ENCODE data around the gene CCDC40.
A peak's percentile ranks its signal among the peaks of the same experiment; 100 is the strongest.
"Not testable (repeated sequence)": the region's sequence is repeated elsewhere in the genome, so short reads cannot be mapped to it uniquely, and the experiment has no call there.

The CCDC40 gene

DNA sequence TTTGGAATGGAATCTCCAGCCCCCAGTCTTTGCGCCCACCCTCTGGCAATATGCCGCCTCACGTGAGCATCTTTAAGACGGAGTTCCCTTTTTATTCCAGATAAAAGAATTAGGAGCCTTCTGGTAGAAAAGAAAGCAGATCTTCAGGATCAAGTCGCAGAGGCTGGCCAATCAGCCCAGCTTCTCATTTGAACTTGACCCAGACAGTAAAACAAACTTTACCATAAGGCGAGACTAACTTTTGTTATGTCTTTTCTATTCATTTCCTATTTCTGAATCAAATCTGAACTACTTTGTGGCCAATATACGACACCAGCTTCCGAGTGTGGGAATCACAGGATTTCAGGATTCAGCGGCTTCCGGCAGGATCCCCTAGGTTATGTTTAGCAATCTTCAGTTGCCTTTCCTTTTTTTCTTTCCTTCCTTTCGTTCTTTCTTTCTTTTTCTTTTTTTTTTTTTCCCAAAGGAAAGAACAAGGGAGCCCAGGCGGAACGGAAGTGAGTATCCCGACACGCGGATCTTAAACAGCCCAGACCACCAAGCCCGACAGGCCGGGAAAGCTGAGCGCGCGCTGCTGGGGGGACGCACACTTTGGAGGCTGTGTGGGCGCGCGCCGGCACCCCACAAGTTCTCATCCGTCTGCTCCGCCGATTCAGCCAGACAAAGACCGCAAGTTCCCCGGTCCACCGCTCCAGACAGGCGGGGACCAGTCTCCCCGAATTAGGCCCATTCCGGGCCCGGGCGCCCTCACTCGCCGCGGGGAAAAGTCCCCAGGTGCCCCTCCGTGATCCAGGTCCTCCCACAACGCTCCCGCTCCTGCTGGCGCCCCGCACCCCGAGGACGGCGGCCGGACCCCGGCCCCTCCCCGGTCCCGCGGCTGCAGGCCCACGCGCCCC lies 1.4 kb upstream of the CCDC40 start:
- no peaks in the 10 kb centered on the region for H3K36me3 ChIP-seq (ENCODE audit: insufficient read depth, low read length)
- peak overlapping the region; percentile 90 for H3K9ac ChIP-seq (ENCODE audit: low read depth, low read length)
- no peaks in the 10 kb centered on the region for H3K9me3 ChIP-seq (ENCODE audit: control insufficient read depth, insufficient read depth, low read length)
- no peaks in the 10 kb centered on the region for H3K4me1 ChIP-seq (ENCODE audit: insufficient read depth, low read length)

DNA sequence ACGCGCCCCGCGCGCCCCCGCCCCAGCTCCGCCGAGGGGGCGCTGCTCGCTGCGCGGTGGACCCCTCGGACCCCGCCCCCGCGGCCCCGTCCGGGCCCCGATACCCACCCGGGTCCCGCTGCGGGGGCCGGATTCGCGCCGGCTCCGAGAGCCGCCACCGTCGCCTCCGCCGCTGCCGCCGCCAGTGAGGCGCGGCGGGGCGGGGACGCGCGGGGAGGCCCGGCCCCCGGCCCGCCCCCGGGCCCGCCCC lies 830 bp upstream of the CCDC40 start, which contains the start of gene TBC1D16:
Gene TBC1D16, minus strand, starts transcription at position 186 of the 250 bp plus-strand sequence. CDS start 22,325 bp downstream, outside the sequence.
- no peaks in the 10 kb centered on the region for H3K9me3 ChIP-seq (ENCODE audit: control insufficient read depth, insufficient read depth, low read length)
- H3K9ac ChIP-seq (ENCODE audit: low read depth, low read length), result peak within 1 kb of the TSS; percentile 98
- no peaks in the 10 kb centered on the region for H3K4me1 ChIP-seq (ENCODE audit: insufficient read depth, low read length)
- H3K36me3 ChIP-seq (ENCODE audit: insufficient read depth, low read length), result no peaks in the 10 kb centered on the region

DNA sequence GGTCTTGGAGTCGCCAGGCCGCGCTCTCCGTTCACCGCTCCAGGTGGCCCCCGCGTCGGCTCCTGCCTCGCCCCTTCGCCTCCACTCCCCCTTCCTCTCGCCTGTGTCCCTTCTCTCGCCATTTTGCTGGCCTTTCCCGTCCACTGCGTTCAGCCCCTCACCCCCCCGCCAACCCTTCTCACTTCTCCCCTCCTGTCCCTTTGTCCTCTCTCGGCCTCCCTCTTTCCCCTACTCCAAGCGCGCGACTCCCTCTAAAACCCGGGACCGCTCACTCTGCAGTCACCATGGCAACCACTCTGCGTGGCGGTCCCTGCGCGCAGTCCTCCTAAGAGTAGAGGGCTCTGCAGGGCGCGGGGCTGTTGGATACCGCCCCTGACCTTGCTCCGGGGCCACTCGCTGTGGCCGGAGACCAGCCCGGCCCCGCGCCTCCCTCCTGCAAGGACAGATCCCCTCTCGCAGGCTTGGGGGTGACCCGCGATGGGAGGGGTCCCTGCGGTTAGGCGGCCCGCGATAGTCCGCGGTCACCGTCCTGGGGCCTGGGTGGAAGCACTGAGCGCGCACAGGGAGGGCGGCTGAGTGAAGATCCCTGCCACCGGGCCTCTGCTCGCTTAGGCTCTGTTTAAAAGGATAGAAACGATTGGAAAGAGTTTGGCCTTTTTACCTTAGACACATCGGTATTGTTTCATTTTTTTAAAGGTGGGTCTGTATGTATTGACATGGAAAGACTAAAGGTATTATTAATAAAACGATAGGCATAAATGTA lies 454 bp downstream of the CCDC40 start:
- Histone ChIP-seq H3K36me3 (ENCODE audit: insufficient read depth, low read length) (peaks cover 2% of the 10 kb centered on the region; the same call in 1 of the 2 replicates), H3K9ac (ENCODE audit: low read depth, low read length) (peak overlapping the region; percentile 98), H3K9me3 (ENCODE audit: control insufficient read depth, insufficient read depth, low read length) (no peaks in the 10 kb centered on the region), H3K4me1 (ENCODE audit: insufficient read depth, low read length) (no peaks in the 10 kb centered on the region)

DNA sequence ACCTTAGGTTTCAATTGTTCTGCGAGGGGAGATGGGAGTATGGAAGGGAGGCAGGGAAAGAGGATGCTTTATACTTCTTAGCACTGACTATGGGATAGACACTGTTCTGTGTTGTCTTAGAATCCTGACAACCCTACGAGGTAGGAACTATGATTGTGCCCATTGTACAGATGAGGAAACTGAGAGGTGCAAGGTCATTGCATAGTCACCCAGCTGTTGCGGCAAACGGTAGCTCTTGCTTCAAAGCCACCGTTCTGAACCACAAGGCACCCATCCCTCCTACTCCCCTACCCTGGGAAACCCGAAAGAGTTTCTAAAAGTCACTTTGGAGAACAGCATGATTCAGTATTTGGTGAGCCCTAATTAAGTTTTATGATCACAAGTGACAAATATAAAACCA lies 7.5 kb downstream of the CCDC40 start:
- Histone ChIP-seq H3K36me3 (ENCODE audit: insufficient read depth, low read length) (peaks cover 2% of the 10 kb centered on the region; the same call in 1 of the 2 replicates), H3K9me3 (ENCODE audit: control insufficient read depth, insufficient read depth, low read length) (no peaks in the 10 kb centered on the region), H3K4me1 (ENCODE audit: insufficient read depth, low read length) (no peaks in the 10 kb centered on the region), H3K9ac (ENCODE audit: low read depth, low read length) (no peak overlapping the region)

DNA sequence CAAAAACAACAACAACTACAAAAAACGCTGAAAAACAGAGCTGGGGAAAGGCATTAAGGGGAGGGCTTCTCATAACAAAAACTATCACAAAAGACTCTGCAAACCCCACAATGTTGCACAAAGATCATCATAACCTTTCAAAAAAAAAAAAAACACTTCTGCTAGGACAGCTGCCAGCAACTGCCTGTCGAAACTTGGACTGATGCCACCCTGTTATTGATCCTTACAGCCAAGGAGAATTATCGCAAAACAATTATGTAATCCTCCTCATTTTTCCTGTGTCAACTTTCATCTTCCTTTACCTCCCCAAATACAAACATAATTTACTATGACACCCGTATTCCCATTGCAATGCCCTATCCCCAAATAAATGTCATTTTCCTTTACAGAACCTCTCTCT lies 9.3 kb downstream of the CCDC40 start:
- Histone ChIP-seq H3K9me3 (ENCODE audit: control insufficient read depth, insufficient read depth, low read length) (no peaks in the 10 kb centered on the region), H3K36me3 (ENCODE audit: insufficient read depth, low read length) (peaks cover 2% of the 10 kb centered on the region; the same call in 1 of the 2 replicates), H3K4me1 (ENCODE audit: insufficient read depth, low read length) (no peaks in the 10 kb centered on the region), H3K9ac (ENCODE audit: low read depth, low read length) (no peak overlapping the region)

DNA sequence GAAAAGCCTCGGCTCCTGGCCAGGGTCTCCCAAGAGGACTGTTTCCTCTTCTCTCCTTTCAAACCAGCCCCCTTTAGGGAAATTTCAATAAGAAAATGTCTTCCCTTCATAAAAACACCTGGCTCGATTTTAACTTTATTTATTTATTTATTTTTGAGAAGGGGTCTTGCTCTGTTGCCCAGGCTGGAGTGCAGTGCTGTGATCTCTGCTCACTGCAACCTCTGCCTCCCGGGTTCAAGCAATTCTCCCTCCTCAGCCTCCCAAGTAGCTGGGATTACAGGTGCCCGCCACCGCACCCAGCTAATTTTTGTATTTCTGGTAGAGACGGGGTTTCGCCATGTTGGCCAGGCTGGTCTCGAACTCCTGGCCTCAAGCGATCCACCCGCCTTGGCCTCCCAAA lies 10.3 kb downstream of the CCDC40 start:
- H3K4me1 ChIP-seq (ENCODE audit: insufficient read depth, low read length); H3K9ac ChIP-seq (ENCODE audit: low read depth, low read length); H3K36me3 ChIP-seq (ENCODE audit: insufficient read depth, low read length); H3K9me3 ChIP-seq (ENCODE audit: control insufficient read depth, insufficient read depth, low read length): not testable (repeated sequence)

DNA sequence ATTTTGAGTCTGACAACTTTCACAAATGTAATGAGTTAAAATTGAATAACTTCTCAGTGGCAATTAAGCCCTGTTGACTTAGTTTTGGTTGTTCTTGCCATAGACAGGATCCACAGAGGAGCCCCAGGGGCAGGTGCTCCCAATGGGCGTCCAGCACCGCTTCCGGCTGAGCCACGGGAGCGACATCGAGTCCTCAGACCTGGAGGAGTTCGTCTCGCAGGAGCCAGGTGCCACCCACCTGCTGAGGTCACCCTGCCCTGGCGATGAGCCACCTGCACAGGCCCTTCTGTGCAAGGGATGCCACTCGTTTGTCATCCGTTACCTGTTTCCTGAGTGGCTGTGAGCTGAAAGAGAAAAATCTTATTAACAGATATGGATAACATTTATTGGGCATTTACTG lies 10.7 kb downstream of the CCDC40 start:
- no peaks in the 10 kb centered on the region for H3K36me3 ChIP-seq (ENCODE audit: insufficient read depth, low read length)
- H3K9me3 ChIP-seq (ENCODE audit: control insufficient read depth, insufficient read depth, low read length), result no peaks in the 10 kb centered on the region
- H3K9ac ChIP-seq (ENCODE audit: low read depth, low read length), result no peak overlapping the region
- H3K4me1 ChIP-seq (ENCODE audit: insufficient read depth, low read length), result no peaks in the 10 kb centered on the region

DNA sequence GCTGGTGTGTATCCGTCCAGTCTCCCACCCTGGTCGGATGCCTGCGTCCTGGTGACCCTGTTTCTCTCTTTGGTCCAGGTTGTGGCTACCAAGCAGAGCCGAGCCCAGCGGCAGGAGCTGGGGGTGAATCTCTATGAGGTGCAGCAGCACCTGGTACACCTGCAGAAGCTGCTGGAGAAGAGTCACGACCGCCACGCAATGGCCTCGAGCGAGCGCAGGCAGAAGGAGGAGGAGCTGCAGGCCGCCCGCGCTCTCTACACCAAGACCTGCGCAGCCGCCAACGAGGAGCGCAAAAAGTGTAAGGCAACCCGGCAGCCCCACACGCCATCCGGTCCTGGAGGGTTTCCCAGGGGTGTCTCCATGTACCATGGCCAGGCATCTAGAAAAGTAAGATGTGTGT lies 13.5 kb downstream of the CCDC40 start:
- no peak overlapping the region for H3K9ac ChIP-seq (ENCODE audit: low read depth, low read length)
- no peaks in the 10 kb centered on the region for H3K36me3 ChIP-seq (ENCODE audit: insufficient read depth, low read length)
- peaks cover 1% of the 10 kb centered on the region for H3K4me1 ChIP-seq (ENCODE audit: insufficient read depth, low read length)
- H3K9me3 ChIP-seq (ENCODE audit: control insufficient read depth, insufficient read depth, low read length), result no peaks in the 10 kb centered on the region

DNA sequence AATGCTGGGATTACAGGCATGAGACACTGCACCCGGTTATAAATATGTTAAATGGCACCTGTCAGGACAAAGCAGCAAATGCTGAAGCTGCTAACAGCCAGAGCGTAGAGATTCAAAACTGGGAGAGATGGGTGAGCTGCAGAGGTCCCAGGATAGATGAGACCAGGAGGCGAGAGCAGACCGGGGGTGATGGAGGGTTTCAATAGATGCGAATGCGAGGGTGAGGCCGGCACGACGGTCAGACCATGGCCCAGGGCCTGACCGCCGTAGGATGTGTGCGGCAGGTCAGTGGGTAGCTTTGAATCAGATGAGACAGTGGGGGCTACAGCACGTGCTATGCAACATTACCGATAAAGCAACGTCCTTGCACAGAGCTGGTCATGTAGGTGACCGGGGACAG lies 14.3 kb downstream of the CCDC40 start:
- Histone ChIP-seq H3K9me3 (ENCODE audit: control insufficient read depth, insufficient read depth, low read length) (no peaks in the 10 kb centered on the region), H3K9ac (ENCODE audit: low read depth, low read length) (no peak overlapping the region), H3K36me3 (ENCODE audit: insufficient read depth, low read length) (no peaks in the 10 kb centered on the region), H3K4me1 (ENCODE audit: insufficient read depth, low read length) (peaks cover 8% of the 10 kb centered on the region)

DNA sequence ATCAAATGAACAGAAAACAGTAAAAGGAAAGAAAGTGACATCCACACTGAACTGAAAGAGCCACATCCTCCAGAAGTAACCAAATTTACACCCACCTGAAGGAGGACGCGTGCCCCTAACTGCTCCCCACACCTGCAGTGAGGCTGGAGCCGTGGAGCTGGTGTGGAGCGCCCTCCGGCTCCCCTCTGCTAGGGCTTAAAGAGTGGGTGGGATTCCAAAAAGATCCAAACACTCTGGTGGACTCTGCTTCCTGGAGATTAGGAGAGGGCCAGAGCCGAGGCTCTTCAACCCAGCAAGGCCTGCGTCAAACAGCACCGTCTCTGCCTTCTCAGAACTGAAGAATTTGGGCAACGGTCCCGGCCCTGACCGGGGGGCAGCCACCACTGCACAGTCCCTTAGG lies 15.2 kb downstream of the CCDC40 start:
- Histone ChIP-seq H3K36me3 (ENCODE audit: insufficient read depth, low read length) (no peaks in the 10 kb centered on the region), H3K9me3 (ENCODE audit: control insufficient read depth, insufficient read depth, low read length) (no peaks in the 10 kb centered on the region), H3K9ac (ENCODE audit: low read depth, low read length) (no peak overlapping the region), H3K4me1 (ENCODE audit: insufficient read depth, low read length) (peaks cover 8% of the 10 kb centered on the region)

DNA sequence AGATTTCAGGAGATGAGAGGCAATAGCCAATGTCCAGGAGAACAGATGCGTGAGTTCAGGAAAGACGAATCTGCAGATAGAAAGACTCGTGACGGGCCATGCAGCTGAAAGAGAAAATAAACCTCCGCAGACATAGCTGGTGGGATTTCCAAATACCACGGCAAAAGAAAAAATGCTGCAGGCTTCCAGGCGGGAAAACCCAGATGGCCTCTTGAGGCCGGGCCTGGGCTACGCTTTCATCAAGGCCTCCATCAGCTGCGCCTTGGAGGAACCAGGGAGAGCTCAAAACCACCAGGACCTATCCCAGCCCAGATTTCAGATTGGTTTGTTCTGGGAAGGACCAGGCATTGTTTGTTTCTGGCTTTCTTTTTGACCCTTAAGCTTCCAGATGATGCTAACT lies 16.7 kb downstream of the CCDC40 start:
- Histone ChIP-seq H3K36me3 (ENCODE audit: insufficient read depth, low read length) (no peaks in the 10 kb centered on the region), H3K4me1 (ENCODE audit: insufficient read depth, low read length) (peaks cover 8% of the 10 kb centered on the region), H3K9me3 (ENCODE audit: control insufficient read depth, insufficient read depth, low read length) (no peaks in the 10 kb centered on the region), H3K9ac (ENCODE audit: low read depth, low read length) (no peak overlapping the region)

DNA sequence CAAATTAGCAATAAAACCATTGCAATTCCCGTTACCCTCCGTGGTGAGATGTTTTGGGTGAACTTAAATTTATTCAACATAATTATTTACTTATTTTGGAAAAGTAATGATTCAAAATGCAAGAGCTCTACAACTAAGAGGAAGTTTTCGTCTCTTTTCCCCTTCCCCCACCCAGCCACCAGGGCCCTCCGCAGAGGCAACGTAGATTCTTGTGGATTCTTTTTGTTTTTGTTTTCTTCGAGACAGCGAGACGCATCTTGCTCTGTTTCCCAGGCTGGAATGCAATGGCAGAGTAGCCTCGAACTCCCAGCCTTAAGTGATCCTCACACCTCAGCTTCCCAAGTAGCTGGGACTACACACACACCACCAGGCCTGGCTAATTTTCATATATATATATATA lies 19.2 kb downstream of the CCDC40 start:
- Histone ChIP-seq H3K9me3 (ENCODE audit: control insufficient read depth, insufficient read depth, low read length) (no peaks in the 10 kb centered on the region), H3K4me1 (ENCODE audit: insufficient read depth, low read length) (peaks cover 8% of the 10 kb centered on the region), H3K9ac (ENCODE audit: low read depth, low read length) (no peak overlapping the region), H3K36me3 (ENCODE audit: insufficient read depth, low read length) (no peaks in the 10 kb centered on the region)

DNA sequence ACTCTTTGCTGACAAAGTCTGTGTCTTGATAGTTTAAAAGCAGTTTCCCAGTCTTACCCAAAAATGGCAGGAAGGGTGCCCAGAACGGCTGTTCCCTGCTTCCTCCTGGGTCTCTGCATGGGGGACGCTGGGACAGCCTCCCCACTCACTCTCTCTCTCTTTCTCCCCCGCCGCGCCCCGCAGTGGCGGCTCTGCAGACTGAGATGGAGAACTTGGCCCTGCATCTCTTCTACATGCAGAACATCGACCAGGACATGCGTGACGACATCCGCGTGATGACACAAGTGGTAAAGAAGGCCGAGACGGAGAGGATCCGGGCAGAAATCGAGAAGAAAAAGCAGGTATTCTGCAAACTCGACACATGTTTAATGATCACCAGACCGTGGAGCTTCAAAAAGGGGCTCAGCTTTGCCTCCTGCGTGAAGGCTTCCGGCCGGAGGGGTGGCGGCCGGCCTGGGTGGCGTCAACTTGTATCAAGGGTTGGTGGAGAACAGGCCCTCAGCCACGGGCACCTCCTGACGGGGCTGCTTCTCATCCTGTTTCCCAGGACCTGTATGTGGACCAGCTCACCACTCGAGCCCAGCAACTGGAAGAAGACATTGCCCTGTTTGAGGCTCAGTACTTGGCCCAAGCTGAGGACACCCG lies 22.0 kb downstream of the CCDC40 start:
- H3K9ac ChIP-seq (ENCODE audit: low read depth, low read length), result no peak overlapping the region
- H3K9me3 ChIP-seq (ENCODE audit: control insufficient read depth, insufficient read depth, low read length), result no peaks in the 10 kb centered on the region
- H3K4me1 ChIP-seq (ENCODE audit: insufficient read depth, low read length), result peaks cover 8% of the 10 kb centered on the region
- no peaks in the 10 kb centered on the region for H3K36me3 ChIP-seq (ENCODE audit: insufficient read depth, low read length)

DNA sequence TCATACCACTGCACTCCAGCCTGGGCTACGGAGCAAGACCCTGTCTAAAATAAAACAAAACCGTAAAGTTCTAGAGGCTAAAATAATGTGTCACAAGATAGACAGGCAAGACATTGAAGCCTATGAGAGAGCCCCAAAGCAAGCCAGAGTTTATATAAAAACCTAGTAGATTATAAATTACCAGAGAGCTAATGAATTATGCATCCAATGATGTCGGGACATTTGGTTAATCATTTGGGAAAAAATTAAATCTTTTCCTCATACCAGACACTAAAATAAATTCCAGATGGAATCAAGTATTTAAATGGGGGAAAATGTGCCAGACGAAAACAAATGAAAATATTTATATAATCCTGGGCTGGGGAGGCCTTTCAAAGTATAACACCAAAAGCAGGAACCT lies 24.2 kb downstream of the CCDC40 start:
- no peaks in the 10 kb centered on the region for H3K36me3 ChIP-seq (ENCODE audit: insufficient read depth, low read length)
- H3K9me3 ChIP-seq (ENCODE audit: control insufficient read depth, insufficient read depth, low read length), result no peaks in the 10 kb centered on the region
- H3K4me1 ChIP-seq (ENCODE audit: insufficient read depth, low read length), result peaks cover 11% of the 10 kb centered on the region
- no peak overlapping the region for H3K9ac ChIP-seq (ENCODE audit: low read depth, low read length)

Measured in ES-I3 (cell line).